ENCODE results near the gene TADA1. TPM values are rescaled to one million over a fixed set of nuclear protein-coding genes. Genes with fewer than 3 reads are reported as not detected.

TADA1 gene
- polyA plus RNA-seq, 2 of the 4 experiments (the other 2 are of a cell fraction) = 11.4 to 25.6 TPM

DNA sequence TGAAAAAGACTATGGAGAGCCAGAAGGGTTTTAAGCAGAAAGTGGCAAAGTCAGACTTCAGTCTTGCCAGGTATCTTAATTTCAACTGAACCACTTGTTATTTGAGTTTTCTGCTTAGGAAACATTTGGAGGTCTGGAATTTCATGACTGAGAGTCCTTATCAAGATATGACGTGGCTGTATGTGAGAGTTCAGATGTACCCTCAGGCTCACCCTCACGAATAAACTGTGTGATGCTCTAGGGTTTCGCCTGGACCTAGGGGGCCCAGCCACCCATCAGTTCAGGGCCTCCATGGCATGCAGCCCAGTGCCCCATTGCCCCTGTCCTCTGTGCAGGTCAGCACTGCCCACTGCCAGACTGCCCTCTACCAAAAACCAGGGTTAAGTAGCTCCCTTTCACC lies 30.6 kb upstream of the TADA1 start (continued):
- TF ChIP-seq RCOR1 (IDR thresholded peaks at IDR 0.05; ENCODE audit: low read depth, low read length) (no peak), GATA3 (IDR thresholded peaks at IDR 0.05; ENCODE audit: borderline replicate concordance) (no peak), FOSL2 (IDR thresholded peaks at IDR 0.05) (no peak), FOSL2 (CRISPR knock-in tag; IDR thresholded peaks at IDR 0.05) (no peak)
- TF ChIP-seq, protein P1, sequence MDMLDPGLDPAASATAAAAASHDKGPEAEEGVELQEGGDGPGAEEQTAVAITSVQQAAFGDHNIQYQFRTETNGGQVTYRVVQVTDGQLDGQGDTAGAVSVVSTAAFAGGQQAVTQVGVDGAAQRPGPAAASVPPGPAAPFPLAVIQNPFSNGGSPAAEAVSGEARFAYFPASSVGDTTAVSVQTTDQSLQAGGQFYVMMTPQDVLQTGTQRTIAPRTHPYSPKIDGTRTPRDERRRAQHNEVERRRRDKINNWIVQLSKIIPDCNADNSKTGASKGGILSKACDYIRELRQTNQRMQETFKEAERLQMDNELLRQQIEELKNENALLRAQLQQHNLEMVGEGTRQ (IDR thresholded peaks at IDR 0.05) = no peak

DNA sequence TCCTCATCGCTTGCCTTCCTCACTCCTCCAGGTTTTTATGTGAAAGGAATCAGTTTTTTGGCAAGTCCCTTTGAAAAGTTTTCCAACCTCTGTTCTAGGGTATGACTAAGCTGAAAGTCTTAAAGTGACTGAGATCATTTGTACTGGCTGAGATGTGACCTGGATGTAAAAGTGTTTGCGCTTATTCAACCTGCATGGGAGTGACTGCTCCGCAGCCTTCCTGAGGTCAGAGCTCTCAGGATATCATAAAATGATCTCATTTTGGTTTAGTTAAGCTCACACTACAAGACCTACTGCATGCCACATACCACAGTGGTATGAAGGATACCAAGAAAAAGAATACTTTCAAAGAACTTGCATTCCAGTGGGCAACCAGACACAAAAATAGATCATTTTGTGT lies 29.8 kb upstream of the TADA1 start:
- ChIA-PET POLR2A (no interaction called here), CTCF (interaction anchor here (0.9 to 22.2 kb wide), 4 partner anchors 12 to 152 kb away, joined by 3 to 534 read pairs (median 4); no protein-coding TSS in a partner anchor)
- FAIRE-seq = no peak
- DNase-seq (ENCODE audit: low read depth in 1 of 2, low spot score in 1 of 2) = no peak
- ATAC-seq = no peak
- Histone ChIP-seq H3K9me3 (peaks cover 2% of the 10 kb centered on the region), H3K4me1 (no peaks in the 10 kb centered on the region), H3K4me3 (no peak overlapping the region), H3K4me2 (no peak overlapping the region), H3K27ac (no peak overlapping the region)
- WGBS (ENCODE audit: missing lambda C conversion rate) = 63% methylated on average over 3 of the region's 3 CpGs
- TF ChIP-seq CBX8 (IDR thresholded peaks at IDR 0.05) (no peak), RNF2 (IDR thresholded peaks at IDR 0.05; ENCODE audit: borderline replicate concordance, low read depth) (no peak), CHD2 (IDR thresholded peaks at IDR 0.05; ENCODE audit: low read length, partially characterized antibody) (no peak), NPAS2 (CRISPR knock-in tag; IDR thresholded peaks at IDR 0.05; ENCODE audit: borderline replicate concordance) (no peak), RCOR1 (IDR thresholded peaks at IDR 0.05; ENCODE audit: low read depth, low read length) (no peak), TP53 (CRISPR knock-in tag; IDR thresholded peaks at IDR 0.05) (no peak), HOXA7 (CRISPR knock-in tag; IDR thresholded peaks at IDR 0.05) (no peak), HDAC2 (IDR thresholded peaks at IDR 0.05) (no peak), JUN (IDR thresholded peaks at IDR 0.05) (no peak)
- TF ChIP-seq, protein P2, sequence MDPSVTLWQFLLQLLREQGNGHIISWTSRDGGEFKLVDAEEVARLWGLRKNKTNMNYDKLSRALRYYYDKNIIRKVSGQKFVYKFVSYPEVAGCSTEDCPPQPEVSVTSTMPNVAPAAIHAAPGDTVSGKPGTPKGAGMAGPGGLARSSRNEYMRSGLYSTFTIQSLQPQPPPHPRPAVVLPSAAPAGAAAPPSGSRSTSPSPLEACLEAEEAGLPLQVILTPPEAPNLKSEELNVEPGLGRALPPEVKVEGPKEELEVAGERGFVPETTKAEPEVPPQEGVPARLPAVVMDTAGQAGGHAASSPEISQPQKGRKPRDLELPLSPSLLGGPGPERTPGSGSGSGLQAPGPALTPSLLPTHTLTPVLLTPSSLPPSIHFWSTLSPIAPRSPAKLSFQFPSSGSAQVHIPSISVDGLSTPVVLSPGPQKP (IDR thresholded peaks at IDR 0.05; ENCODE audit: low read depth, low read length) = no peak
- TF ChIP-seq, protein P1 (IDR thresholded peaks at IDR 0.05) = no peak

DNA sequence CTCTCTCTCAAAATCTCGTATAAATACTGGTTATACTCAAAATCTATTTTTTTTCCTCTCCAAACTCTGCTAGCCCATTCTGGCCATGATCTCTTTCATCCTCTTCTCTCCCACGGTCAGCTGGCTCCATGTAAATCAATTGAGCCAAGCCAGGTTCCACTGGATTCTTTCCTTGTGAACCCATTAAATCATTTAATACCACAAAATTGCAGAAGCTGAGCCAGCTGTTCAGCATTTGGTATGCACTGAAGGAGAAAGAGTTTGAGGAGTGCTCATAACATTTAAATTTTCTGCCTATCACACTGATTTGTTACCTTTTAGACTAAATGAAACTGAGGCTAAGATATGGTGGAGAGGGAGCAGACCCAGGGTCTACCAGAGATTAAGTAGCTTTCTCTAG lies 29.1 kb upstream of the TADA1 start:
- H3K4me2 ChIP-seq = no peak overlapping the region
- ATAC-seq = no peak
- H3K9me3 ChIP-seq = no peaks in the 10 kb centered on the region
- DNase-seq (ENCODE audit: low read depth in 1 of 2, low spot score in 1 of 2) = no peak
- H3K27ac ChIP-seq = no peak overlapping the region
- no peaks in the 10 kb centered on the region for H3K4me1 ChIP-seq
- no peak for FAIRE-seq
- POLR2A ChIA-PET = no interaction called here
- CTCF ChIA-PET = interaction anchor here (0.7 to 22.2 kb wide), 5 partner anchors 9 to 628 kb away, joined by 3 to 534 read pairs (median 3); no protein-coding TSS in a partner anchor
- under 1% methylated on average over 2 of the region's 2 CpGs for WGBS (ENCODE audit: missing lambda C conversion rate)
- no peak overlapping the region for H3K4me3 ChIP-seq
- TF ChIP-seq, protein P3, sequence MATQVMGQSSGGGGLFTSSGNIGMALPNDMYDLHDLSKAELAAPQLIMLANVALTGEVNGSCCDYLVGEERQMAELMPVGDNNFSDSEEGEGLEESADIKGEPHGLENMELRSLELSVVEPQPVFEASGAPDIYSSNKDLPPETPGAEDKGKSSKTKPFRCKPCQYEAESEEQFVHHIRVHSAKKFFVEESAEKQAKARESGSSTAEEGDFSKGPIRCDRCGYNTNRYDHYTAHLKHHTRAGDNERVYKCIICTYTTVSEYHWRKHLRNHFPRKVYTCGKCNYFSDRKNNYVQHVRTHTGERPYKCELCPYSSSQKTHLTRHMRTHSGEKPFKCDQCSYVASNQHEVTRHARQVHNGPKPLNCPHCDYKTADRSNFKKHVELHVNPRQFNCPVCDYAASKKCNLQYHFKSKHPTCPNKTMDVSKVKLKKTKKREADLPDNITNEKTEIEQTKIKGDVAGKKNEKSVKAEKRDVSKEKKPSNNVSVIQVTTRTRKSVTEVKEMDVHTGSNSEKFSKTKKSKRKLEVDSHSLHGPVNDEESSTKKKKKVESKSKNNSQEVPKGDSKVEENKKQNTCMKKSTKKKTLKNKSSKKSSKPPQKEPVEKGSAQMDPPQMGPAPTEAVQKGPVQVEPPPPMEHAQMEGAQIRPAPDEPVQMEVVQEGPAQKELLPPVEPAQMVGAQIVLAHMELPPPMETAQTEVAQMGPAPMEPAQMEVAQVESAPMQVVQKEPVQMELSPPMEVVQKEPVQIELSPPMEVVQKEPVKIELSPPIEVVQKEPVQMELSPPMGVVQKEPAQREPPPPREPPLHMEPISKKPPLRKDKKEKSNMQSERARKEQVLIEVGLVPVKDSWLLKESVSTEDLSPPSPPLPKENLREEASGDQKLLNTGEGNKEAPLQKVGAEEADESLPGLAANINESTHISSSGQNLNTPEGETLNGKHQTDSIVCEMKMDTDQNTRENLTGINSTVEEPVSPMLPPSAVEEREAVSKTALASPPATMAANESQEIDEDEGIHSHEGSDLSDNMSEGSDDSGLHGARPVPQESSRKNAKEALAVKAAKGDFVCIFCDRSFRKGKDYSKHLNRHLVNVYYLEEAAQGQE (IDR thresholded peaks at IDR 0.05) = no peak
- no peak for TF ChIP-seq FOSL2 (IDR thresholded peaks at IDR 0.05)
- TF ChIP-seq FOSL2 (CRISPR knock-in tag; IDR thresholded peaks at IDR 0.05) = no peak
- TF ChIP-seq, protein P4, sequence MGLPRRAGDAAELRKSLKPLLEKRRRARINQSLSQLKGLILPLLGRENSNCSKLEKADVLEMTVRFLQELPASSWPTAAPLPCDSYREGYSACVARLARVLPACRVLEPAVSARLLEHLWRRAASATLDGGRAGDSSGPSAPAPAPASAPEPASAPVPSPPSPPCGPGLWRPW (IDR thresholded peaks at IDR 0.05) = no peak
- no peak for TF ChIP-seq BHLHE40 (IDR thresholded peaks at IDR 0.05; ENCODE audit: low read depth, low read length)
- TF ChIP-seq RAD21 (conservative IDR thresholded peaks at IDR 0.05 in 1 of 2, IDR thresholded peaks at IDR 0.05 in 1 of 2) = no peak
- TF ChIP-seq HOXB13 (CRISPR knock-in tag; IDR thresholded peaks at IDR 0.05; ENCODE audit: low read depth) = no peak
- TF ChIP-seq PHF8 (IDR thresholded peaks at IDR 0.05; ENCODE audit: borderline replicate concordance, low read depth) = no peak
- TF ChIP-seq, protein P5, sequence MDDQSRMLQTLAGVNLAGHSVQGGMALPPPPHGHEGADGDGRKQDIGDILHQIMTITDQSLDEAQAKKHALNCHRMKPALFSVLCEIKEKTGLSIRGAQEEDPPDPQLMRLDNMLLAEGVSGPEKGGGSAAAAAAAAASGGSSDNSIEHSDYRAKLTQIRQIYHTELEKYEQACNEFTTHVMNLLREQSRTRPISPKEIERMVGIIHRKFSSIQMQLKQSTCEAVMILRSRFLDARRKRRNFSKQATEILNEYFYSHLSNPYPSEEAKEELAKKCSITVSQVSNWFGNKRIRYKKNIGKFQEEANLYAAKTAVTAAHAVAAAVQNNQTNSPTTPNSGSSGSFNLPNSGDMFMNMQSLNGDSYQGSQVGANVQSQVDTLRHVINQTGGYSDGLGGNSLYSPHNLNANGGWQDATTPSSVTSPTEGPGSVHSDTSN (IDR thresholded peaks at IDR 0.05) = no peak
- TF ChIP-seq, protein P6, sequence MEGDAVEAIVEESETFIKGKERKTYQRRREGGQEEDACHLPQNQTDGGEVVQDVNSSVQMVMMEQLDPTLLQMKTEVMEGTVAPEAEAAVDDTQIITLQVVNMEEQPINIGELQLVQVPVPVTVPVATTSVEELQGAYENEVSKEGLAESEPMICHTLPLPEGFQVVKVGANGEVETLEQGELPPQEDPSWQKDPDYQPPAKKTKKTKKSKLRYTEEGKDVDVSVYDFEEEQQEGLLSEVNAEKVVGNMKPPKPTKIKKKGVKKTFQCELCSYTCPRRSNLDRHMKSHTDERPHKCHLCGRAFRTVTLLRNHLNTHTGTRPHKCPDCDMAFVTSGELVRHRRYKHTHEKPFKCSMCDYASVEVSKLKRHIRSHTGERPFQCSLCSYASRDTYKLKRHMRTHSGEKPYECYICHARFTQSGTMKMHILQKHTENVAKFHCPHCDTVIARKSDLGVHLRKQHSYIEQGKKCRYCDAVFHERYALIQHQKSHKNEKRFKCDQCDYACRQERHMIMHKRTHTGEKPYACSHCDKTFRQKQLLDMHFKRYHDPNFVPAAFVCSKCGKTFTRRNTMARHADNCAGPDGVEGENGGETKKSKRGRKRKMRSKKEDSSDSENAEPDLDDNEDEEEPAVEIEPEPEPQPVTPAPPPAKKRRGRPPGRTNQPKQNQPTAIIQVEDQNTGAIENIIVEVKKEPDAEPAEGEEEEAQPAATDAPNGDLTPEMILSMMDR (IDR thresholded peaks at IDR 0.05) = no peak
- no peak for TF ChIP-seq TP53 (CRISPR knock-in tag; IDR thresholded peaks at IDR 0.05)
- no peak for TF ChIP-seq HOXB5 (CRISPR knock-in tag; IDR thresholded peaks at IDR 0.05)
- no peak for TF ChIP-seq TFCP2L1 (CRISPR knock-in tag; IDR thresholded peaks at IDR 0.05)
- TF ChIP-seq CHD2 (IDR thresholded peaks at IDR 0.05; ENCODE audit: low read length, partially characterized antibody) = no peak
- TF ChIP-seq RFX5 (IDR thresholded peaks at IDR 0.05) = no peak
- TF ChIP-seq FOSB (CRISPR knock-in tag; IDR thresholded peaks at IDR 0.05) = no peak
- TF ChIP-seq HOXA7 (CRISPR knock-in tag; IDR thresholded peaks at IDR 0.05) = no peak
